ENCODE results near the gene METTL16. TPM values are rescaled to one million over a fixed set of nuclear protein-coding genes. Genes with fewer than 3 reads are reported as not detected.

The METTL16 gene
- polyA plus RNA-seq, 1 donor (not counting 4 experiments of a cell fraction or from before 2014, with no cell fraction given), result 16.6 TPM

DNA sequence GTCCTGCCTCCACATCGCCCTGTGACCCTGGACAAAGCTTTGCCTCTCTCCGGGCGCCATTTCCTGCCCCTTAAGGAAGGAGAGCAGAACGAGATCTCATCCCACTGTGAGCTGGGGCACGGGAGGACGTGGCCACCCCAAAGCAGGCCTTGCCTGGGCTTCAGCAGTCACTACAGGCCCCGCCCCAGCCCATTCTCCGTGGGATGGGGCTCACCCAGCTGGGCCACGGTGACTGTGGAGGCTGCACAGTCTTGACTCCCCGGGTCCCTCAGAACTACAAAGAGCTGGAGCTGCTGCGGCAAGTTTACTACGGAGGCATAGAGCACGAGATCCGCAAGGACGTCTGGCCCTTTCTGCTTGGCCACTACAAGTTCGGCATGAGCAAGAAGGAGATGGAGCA is 139.0 kb downstream of the METTL16 start:
- H3K79me2 ChIP-seq (ENCODE audit: control insufficient read depth, insufficient read depth, low read length), result no peaks in the 10 kb centered on the region
- H3K4me1 ChIP-seq (ENCODE audit: control insufficient read depth, extremely low read depth, insufficient read depth, low read length), result peaks cover 3% of the 10 kb centered on the region
- no peak overlapping the region for H3K4me2 ChIP-seq (ENCODE audit: control insufficient read depth, extremely low read depth, insufficient read depth, low read depth, low read length)
- no peak for DNase-seq (ENCODE audit: low read depth, low spot score)
- dilution Hi-C loops (cut with MboI; ENCODE audit: extremely low pct_ligation_motif_present, low sequenced_read_pairs), result no loop called here
- no peak for FAIRE-seq
- no peak overlapping the region for H3K9ac ChIP-seq (ENCODE audit: control insufficient read depth, extremely low read depth, insufficient read depth, low read length)
- H3K27me3 ChIP-seq (ENCODE audit: control insufficient read depth, extremely low read depth, insufficient read depth, low read length), result no peaks in the 10 kb centered on the region
- H3K36me3 ChIP-seq (ENCODE audit: control insufficient read depth in 2 of 2, extremely low read depth in 1 of 2, insufficient read depth in 2 of 2, low read length in 2 of 2), result peaks cover 0 to 7% of the 10 kb centered on the region in 2 experiments
- H4K20me1 ChIP-seq (ENCODE audit: control insufficient read depth, extremely low read depth, insufficient read depth, low read length), result peaks cover 2% of the 10 kb centered on the region
- H3K9me3 ChIP-seq (ENCODE audit: control insufficient read depth, low read depth, low read length), result no peaks in the 10 kb centered on the region
- H3K4me3 ChIP-seq (ENCODE audit: control insufficient read depth in 2 of 3, extremely low read depth in 1 of 3, insufficient read depth in 2 of 3, low read depth in 1 of 3, low read length in 3 of 3), result no peak overlapping the region
- no peaks in the 10 kb centered on the region for H3K9me1 ChIP-seq (ENCODE audit: control insufficient read depth, extremely low read depth, insufficient read depth, low read length)
- no peak overlapping the region for H3K27ac ChIP-seq (ENCODE audit: control insufficient read depth, insufficient read depth, low read length)
- H2AFZ ChIP-seq (ENCODE audit: control insufficient read depth, low read length), result no peak overlapping the region
- TF ChIP-seq CTCF (optimal IDR thresholded peaks at IDR 0.05 in 1 of 3, IDR thresholded peaks at IDR 0.05 in 1 of 3, conservative IDR thresholded peaks at IDR 0.05 in 1 of 3; ENCODE audit: extremely low read depth in 1 of 3, insufficient read depth in 2 of 3, low read length in 3 of 3) (no peak), EZH2 (IDR thresholded peaks at IDR 0.05; ENCODE audit: low read length) (no peak)

DNA sequence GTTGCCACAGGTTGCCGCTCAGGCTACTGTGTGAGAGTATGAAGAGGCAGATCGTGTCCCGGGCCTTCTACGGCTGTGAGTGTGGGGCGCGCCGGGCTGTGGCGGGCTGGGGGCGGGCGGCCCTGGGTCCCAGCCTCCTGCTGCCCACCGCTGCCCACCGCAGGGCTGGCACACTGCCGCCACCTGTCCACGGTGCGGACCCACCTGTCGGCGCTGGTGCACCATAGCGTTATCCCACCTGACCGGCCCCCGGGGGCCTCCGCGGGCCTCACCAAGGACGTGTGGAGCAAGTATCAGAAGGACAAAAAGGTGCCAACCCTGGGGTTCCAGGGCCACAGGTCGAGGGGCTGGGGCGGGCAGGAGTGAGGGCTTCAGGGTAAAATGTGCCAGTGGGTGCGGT is 139.5 kb downstream of the METTL16 start:
- FAIRE-seq (no peak), DNase-seq (ENCODE audit: low read depth, low spot score) (no peak)
- no peak overlapping the region for H3K4me3 ChIP-seq (ENCODE audit: control insufficient read depth in 2 of 3, extremely low read depth in 1 of 3, insufficient read depth in 2 of 3, low read depth in 1 of 3, low read length in 3 of 3)
- no peaks in the 10 kb centered on the region for H3K79me2 ChIP-seq (ENCODE audit: control insufficient read depth, insufficient read depth, low read length)
- dilution Hi-C loops (cut with MboI; ENCODE audit: extremely low pct_ligation_motif_present, low sequenced_read_pairs), result no loop called here
- H3K27me3 ChIP-seq (ENCODE audit: control insufficient read depth, extremely low read depth, insufficient read depth, low read length), result no peaks in the 10 kb centered on the region
- no peaks in the 10 kb centered on the region for H3K9me3 ChIP-seq (ENCODE audit: control insufficient read depth, low read depth, low read length)
- H3K4me1 ChIP-seq (ENCODE audit: control insufficient read depth, extremely low read depth, insufficient read depth, low read length), result peaks cover 3% of the 10 kb centered on the region
- H2AFZ ChIP-seq (ENCODE audit: control insufficient read depth, low read length), result no peak overlapping the region
- peaks cover 2% of the 10 kb centered on the region for H4K20me1 ChIP-seq (ENCODE audit: control insufficient read depth, extremely low read depth, insufficient read depth, low read length)
- no peak for TF ChIP-seq EZH2 (IDR thresholded peaks at IDR 0.05; ENCODE audit: low read length)
- no peak for TF ChIP-seq CTCF (optimal IDR thresholded peaks at IDR 0.05 in 1 of 3, IDR thresholded peaks at IDR 0.05 in 1 of 3, conservative IDR thresholded peaks at IDR 0.05 in 1 of 3; ENCODE audit: extremely low read depth in 1 of 3, insufficient read depth in 2 of 3, low read length in 3 of 3)
- H3K9me1 ChIP-seq (ENCODE audit: control insufficient read depth, extremely low read depth, insufficient read depth, low read length), result no peaks in the 10 kb centered on the region
- no peak overlapping the region for H3K27ac ChIP-seq (ENCODE audit: control insufficient read depth, insufficient read depth, low read length)
- H3K4me2 ChIP-seq (ENCODE audit: control insufficient read depth, extremely low read depth, insufficient read depth, low read depth, low read length), result no peak overlapping the region
- H3K9ac ChIP-seq (ENCODE audit: control insufficient read depth, extremely low read depth, insufficient read depth, low read length), result no peak overlapping the region
- peaks cover 0 to 8% of the 10 kb centered on the region in 2 experiments for H3K36me3 ChIP-seq (ENCODE audit: control insufficient read depth in 2 of 2, extremely low read depth in 1 of 2, insufficient read depth in 2 of 2, low read length in 2 of 2)
